Subcutaneous adipose tissue (tissue), 4 donors: Measurements from ENCODE around the gene NKX1-1. TPM values are rescaled to one million over a fixed set of nuclear protein-coding genes. Genes with fewer than 3 reads are reported as not detected.

ENCODE experiments used
- total RNA-seq, 4 donors: library from RNA; depleted of rRNA; stranded (reverse); fragments of >200 nt; gene quantifications; one replicate each; pipeline ENCODE4 v1.1.0, GENCODE V29; 2016
- TF ChIP-seq, protein P1 (sequence below): fragments of 450-650 bp; IDR thresholded peaks from one replicate; pipeline ENCODE4 v1.5.1; 2016; ENCODE audit warnings: low read depth, mild to moderate bottlenecking, control low read depth, antibody characterized with exemption, moderate library complexity

The NKX1-1 gene
- total RNA-seq, 4 donors from 2014 or later: not detected

- TF ChIP-seq, protein P1, sequence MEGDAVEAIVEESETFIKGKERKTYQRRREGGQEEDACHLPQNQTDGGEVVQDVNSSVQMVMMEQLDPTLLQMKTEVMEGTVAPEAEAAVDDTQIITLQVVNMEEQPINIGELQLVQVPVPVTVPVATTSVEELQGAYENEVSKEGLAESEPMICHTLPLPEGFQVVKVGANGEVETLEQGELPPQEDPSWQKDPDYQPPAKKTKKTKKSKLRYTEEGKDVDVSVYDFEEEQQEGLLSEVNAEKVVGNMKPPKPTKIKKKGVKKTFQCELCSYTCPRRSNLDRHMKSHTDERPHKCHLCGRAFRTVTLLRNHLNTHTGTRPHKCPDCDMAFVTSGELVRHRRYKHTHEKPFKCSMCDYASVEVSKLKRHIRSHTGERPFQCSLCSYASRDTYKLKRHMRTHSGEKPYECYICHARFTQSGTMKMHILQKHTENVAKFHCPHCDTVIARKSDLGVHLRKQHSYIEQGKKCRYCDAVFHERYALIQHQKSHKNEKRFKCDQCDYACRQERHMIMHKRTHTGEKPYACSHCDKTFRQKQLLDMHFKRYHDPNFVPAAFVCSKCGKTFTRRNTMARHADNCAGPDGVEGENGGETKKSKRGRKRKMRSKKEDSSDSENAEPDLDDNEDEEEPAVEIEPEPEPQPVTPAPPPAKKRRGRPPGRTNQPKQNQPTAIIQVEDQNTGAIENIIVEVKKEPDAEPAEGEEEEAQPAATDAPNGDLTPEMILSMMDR: no peak
These were observed 13.5 kb upstream of the NKX1-1 start for GRCh38 chr4:1419708-1420107.

GRCh38 chr4:1418494-1419285, 12.4 kb upstream of the NKX1-1 start:
- TF ChIP-seq, protein P1: no peak

DNA sequence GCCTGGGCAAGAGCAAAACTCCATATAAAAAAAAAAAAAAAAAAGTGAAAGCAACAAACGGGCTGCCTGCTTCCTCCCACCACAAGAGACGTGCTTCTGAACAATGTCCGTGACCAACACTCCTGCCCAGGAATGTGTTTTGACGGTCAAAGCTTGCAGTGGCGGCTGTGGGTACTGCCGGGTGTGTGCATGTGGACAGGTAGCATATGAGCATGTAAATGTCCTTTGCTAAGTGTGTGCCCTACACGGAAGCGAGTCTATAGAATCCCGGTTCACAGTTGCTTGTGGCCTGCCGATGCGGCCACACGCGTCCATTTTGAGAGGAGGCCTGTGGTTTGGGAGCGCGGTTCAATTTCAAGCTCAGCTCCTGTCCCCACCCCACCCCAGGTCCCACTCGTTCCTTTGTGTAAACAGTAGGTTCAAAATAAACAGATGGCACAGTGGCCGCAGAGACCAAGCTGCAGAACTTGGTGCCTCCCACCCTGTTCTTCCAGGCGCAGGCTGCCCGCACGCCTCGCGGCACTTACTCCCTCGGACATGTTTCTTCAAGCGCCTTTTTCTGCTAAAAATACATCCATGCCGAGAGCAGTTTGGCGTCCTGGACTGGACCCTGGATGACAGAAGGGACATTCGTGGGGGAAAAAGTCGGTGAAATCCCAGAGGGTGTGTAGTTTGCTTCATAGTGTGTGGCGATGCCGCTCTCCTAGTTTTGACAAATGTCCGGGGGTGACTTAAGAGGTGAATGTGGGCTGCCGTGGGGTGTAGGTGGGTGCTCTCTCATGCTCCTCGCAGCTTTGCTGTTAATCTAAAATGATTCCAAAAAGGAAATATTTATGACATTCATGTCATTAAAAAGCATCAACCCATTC, 11.5 kb upstream of the NKX1-1 start:
- TF ChIP-seq, protein P1: no peak

DNA sequence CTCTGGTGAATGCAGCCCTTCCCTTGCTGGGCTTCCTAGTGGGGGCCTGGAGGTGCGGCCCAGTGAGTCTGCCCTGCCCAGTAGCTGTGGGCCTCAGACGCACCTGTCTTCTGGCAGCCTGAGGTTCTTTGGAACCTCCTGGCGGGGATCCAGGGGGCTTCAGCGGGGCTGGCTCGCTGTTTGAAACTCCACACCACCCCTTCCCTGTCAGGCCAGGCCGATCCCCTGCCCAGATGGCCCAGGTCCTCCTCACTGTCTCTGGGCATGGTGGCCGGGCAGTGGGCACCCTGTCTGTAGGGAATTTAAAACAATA, 10.7 kb upstream of the NKX1-1 start:
- TF ChIP-seq, protein P1: no peak

DNA sequence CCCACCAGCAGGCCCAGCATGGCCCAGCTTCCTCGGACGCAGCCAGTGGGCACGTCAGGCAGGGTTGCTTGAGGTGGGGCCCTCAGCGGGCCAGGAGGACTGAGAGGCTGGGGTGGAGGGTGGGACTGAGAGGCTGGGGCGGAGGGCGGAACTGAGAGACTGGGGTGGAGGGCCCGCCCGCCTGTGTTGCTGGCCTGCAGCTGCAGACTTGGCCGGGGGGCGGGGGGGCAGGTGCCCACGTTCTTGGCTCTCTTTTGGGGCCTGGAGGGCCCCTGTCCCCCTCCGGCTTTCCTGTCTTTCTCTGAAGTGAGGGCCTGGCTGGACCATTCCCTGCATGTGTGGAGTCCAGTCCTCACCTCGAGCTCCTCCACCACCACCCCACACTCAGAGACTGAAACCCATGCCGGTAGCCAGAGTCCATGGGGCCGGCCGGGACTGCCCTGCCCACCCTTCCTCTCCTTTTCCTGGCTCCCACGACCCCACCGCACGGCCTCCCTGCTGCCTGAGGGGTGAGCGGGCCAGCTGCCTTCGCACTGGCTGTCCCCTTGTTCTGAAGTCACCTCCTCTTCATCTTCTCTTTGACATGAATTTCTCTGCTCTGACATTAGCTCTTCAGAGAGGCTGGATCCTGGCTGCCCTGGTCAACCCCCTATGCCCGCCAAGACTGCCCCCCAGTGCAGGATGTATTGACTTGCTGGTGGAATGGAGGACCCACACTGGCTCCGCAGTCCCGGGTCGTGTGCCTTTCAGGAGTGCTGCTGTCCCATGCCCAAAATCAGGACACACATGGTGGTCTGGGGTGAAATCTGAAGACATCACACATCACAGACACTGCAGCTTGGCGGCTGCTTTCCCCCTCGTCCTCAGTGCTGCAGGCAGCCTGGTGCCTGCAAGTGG, 10.1 kb upstream of the NKX1-1 start:
- TF ChIP-seq, protein P1: no peak

GRCh38 chr4:1415681-1415981, 9.4 kb upstream of the NKX1-1 start:
- TF ChIP-seq, protein P1: no peak
